Left lung (tissue), 10 donors: ENCODE data around the gene ATP6V1F. TPM values are rescaled to one million over a fixed set of nuclear protein-coding genes. Genes with fewer than 3 reads are reported as not detected.

Source experiments
- ATAC-seq: fragments of 200-7000 bp; cut with Tn5 transposase; one replicate; pipeline ENCODE4 v1.9.1; 2020; ENCODE audit warnings: moderate library complexity
- DNase-seq, 4 donors: peaks; one replicate each; pipeline ENCODE4 v3.0.0-alpha.2; 2013 to 2020
- H3K27ac ChIP-seq, 2 donors: fragments of 200-600 bp; sonication (generic) in 1 of 2; one replicate each; pipeline versions ENCODE4 v1.5.0 to v1.8.0; 2020 to 2021
- H3K27me3 ChIP-seq, 2 donors: fragments of 200-600 bp; sonication (generic) in 1 of 2; one replicate each; pipeline versions ENCODE4 v1.5.0 to v1.8.0; 2020 to 2021
- H3K36me3 ChIP-seq, 2 donors: fragments of 200-600 bp; sonication (generic) in 1 of 2; one replicate each; pipeline versions ENCODE4 v1.5.0 to v1.8.0; 2020 to 2021
- H3K4me1 ChIP-seq, 2 donors: fragments of 200-600 bp; one replicate each; pipeline ENCODE4 v1.8.0; 2021
- H3K4me3 ChIP-seq, 2 donors: fragments of 200-600 bp; sonication (generic) in 1 of 2; one replicate each; pipeline versions ENCODE4 v1.5.0 to v1.8.0; 2020 to 2021; ENCODE audit warnings: mild to moderate bottlenecking in 1 of 2
- H3K9me3 ChIP-seq, 2 donors: fragments of 200-600 bp; sonication (generic) in 1 of 2; one replicate each; pipeline versions ENCODE4 v1.5.0 to v1.8.0; 2020 to 2021
- intact Hi-C, 2 donors: fragments of 100-400 bp; cut with DNase I; formaldehyde crosslinking; loops; one replicate each; pipeline versions ENCODE4 v1.11.2 to v1.14.2; 2022
- polyA plus RNA-seq, 6 donors: library from polyadenylated mRNA; unstranded; fragments of 120-200 nt; gene quantifications; one replicate each; pipeline ENCODE4 v1.2.1, GENCODE V29; 2013; ENCODE audit not compliant: insufficient read length in 6 of 6
- total RNA-seq, 2 donors: library from RNA; stranded (reverse); fragmentation: NEBNext Ultra II Directional; extraction: Animal tissue kit (Norgen Biotek cat#: 25700); gene quantifications; one replicate each; pipeline ENCODE4 v1.2.1, GENCODE V29; 2021
- TF ChIP-seq, protein P1 (sequence below), 2 donors: fragments of 200-600 bp; sonication (generic) in 1 of 2; IDR thresholded peaks; one replicate each; pipeline versions ENCODE4 v1.5.0 to v1.8.0; 2021; ENCODE audit warnings: antibody characterized with exemption in 2 of 2
- donor health status: DM: no; HTN: yes; CAD: no.
- donor health status: DM: no; HTN: no; CAD: no.

ATP6V1F gene
- total and polyA plus RNA-seq, 8 donors, result 106 to 200 (median 111) TPM

- Histone ChIP-seq H3K27ac (no peak overlapping the region), H3K9me3 (peaks cover 0 to 9% of the 10 kb centered on the region in 2 donors), H3K36me3 (no peaks in the 10 kb centered on the region), H3K4me1 (no peaks in the 10 kb centered on the region), H3K27me3 (peaks cover 0 to 54% of the 10 kb centered on the region in 2 donors), H3K4me3 (no peak overlapping the region)
- intact Hi-C loops, result loop anchor here in 1 of 2 donors (5.0 kb wide), 1 partner anchor 189 kb away; no protein-coding TSS in a partner anchor
- DNase-seq, result no peak
- ATAC-seq, result no peak
- TF ChIP-seq, protein P1, sequence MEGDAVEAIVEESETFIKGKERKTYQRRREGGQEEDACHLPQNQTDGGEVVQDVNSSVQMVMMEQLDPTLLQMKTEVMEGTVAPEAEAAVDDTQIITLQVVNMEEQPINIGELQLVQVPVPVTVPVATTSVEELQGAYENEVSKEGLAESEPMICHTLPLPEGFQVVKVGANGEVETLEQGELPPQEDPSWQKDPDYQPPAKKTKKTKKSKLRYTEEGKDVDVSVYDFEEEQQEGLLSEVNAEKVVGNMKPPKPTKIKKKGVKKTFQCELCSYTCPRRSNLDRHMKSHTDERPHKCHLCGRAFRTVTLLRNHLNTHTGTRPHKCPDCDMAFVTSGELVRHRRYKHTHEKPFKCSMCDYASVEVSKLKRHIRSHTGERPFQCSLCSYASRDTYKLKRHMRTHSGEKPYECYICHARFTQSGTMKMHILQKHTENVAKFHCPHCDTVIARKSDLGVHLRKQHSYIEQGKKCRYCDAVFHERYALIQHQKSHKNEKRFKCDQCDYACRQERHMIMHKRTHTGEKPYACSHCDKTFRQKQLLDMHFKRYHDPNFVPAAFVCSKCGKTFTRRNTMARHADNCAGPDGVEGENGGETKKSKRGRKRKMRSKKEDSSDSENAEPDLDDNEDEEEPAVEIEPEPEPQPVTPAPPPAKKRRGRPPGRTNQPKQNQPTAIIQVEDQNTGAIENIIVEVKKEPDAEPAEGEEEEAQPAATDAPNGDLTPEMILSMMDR (IDR thresholded peaks at IDR 0.05), result no peak
These were observed 41.1 kb downstream of the ATP6V1F start for GRCh38 chr7:128903621-128904361.

GRCh38 chr7:128904381-128905197, 41.9 kb downstream of the ATP6V1F start:
- Histone ChIP-seq H3K27me3 (peaks cover 3 to 62% of the 10 kb centered on the region in 2 donors), H3K27ac (no peak overlapping the region), H3K9me3 (peaks cover 0 to 1% of the 10 kb centered on the region in 2 donors), H3K4me1 (no peaks in the 10 kb centered on the region), H3K36me3 (no peaks in the 10 kb centered on the region), H3K4me3 (no peak overlapping the region)
- TF ChIP-seq, protein P1 (IDR thresholded peaks at IDR 0.05), result peak; percentile 39 to 56
- DNase-seq (no peak), ATAC-seq (peak; percentile 84)
- intact Hi-C loops, result loop anchor here in 1 of 2 donors (5.0 kb wide), 1 partner anchor 188 kb away; no protein-coding TSS in a partner anchor

DNA sequence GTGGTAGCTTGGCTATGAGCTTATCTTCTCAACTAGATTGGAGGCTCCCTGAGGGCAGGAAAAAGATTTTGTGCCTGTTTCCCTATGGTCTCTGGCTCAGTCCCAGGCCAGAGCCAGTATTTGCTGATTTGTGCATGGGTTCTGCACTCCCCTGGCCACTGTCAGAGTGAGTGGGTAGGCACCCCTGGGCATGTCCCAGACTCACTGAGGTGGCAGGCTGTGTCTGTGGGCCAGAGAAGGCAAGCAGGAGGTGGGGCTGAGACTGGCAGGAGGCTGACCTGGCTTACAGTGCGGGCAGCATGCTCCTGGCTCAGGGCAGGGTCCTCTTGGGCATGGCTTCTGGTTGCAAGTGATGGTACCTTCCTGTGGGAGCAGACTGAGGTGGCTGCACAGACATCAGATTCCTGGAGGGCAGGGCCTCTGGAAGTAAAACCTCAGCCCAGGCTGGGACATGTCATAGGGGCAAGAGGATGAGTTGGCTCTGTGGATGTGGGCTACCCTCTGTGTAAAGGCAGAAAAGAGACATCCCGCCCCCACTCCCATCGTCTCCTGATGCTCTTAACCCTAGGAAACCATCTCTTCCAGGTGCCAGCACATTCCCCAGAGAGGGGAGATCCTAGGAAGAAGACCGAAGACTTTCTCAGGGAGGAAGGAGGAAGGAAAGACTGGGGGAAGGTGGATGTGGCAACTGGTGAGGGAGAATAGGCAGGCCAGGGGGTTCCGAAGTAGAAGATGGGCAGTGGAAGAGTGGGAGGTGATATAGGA, 43.5 kb downstream of the ATP6V1F start:
- Histone ChIP-seq H3K27ac (no peak overlapping the region), H3K4me1 (peaks cover 6 to 9% of the 10 kb centered on the region in 2 donors), H3K4me3 (no peak overlapping the region), H3K27me3 (peaks cover 17 to 78% of the 10 kb centered on the region in 2 donors), H3K9me3 (no peaks in the 10 kb centered on the region), H3K36me3 (no peaks in the 10 kb centered on the region)
- TF ChIP-seq, protein P1 (IDR thresholded peaks at IDR 0.05), result no peak
- intact Hi-C loops, result no loop called here
- DNase-seq, result no peak
- no peak for ATAC-seq

- no peak for ATAC-seq
- Histone ChIP-seq H3K4me3 (no peak overlapping the region), H3K9me3 (no peaks in the 10 kb centered on the region), H3K27me3 (peaks cover 18 to 85% of the 10 kb centered on the region in 2 donors), H3K27ac (no peak overlapping the region), H3K36me3 (no peaks in the 10 kb centered on the region), H3K4me1 (peaks cover 6 to 9% of the 10 kb centered on the region in 2 donors)
- intact Hi-C loops, result no loop called here
- DNase-seq, result no peak
- TF ChIP-seq, protein P1 (IDR thresholded peaks at IDR 0.05), result no peak
These were observed 44.3 kb downstream of the ATP6V1F start for GRCh38 chr7:128906766-128907559.
